ENCODE results near the gene EEF1AKMT1.

DNA sequence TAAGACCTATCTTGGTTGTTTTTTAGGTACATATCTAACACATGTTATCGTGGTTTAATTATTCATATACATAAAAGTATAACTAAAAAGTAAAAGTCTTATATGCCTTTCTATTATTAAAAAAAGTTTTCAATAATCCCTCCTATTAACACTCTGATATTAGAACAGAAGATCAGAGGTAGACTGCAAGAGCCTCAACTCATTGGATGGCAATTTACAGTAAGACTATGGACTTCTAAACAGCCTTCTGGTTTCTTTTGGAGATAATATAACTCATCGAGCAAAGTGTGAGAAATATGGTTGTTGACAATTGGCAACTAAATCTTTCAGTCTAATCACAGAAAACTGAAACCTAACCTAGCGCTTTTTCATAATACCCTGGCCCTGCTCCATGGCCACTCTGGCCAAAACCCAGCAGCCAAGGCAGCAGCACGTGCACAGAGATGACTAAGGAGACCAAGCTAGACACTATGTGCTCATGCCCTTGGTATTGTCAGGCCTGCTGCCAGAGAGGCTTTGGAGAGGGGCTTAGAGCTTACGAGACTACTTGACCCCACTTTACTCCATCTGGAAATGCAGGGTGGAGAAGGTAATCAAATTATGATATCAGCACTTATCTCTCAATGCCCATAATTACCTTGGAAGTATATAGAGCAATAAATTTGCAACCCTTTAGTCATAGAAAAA is 40.6 kb upstream of the EEF1AKMT1 start:
- TF ChIP-seq, protein P1, sequence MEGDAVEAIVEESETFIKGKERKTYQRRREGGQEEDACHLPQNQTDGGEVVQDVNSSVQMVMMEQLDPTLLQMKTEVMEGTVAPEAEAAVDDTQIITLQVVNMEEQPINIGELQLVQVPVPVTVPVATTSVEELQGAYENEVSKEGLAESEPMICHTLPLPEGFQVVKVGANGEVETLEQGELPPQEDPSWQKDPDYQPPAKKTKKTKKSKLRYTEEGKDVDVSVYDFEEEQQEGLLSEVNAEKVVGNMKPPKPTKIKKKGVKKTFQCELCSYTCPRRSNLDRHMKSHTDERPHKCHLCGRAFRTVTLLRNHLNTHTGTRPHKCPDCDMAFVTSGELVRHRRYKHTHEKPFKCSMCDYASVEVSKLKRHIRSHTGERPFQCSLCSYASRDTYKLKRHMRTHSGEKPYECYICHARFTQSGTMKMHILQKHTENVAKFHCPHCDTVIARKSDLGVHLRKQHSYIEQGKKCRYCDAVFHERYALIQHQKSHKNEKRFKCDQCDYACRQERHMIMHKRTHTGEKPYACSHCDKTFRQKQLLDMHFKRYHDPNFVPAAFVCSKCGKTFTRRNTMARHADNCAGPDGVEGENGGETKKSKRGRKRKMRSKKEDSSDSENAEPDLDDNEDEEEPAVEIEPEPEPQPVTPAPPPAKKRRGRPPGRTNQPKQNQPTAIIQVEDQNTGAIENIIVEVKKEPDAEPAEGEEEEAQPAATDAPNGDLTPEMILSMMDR (conservative IDR thresholded peaks at IDR 0.05; ENCODE audit: low read depth in 2 of 2): no peak
- TF ChIP-seq EZH2 (IDR thresholded peaks at IDR 0.05; ENCODE audit: low read depth, unreplicated experiment): no peak
- no peak for TF ChIP-seq CREB1 (CRISPR knock-in tag; IDR thresholded peaks at IDR 0.05; ENCODE audit: low read depth)
- no peak for TF ChIP-seq POLR2AphosphoS5 (IDR thresholded peaks at IDR 0.05; ENCODE audit: low read depth)
- no peak for TF ChIP-seq JUNB (IDR thresholded peaks at IDR 0.05; ENCODE audit: unreplicated experiment)
- TF ChIP-seq, protein P2, sequence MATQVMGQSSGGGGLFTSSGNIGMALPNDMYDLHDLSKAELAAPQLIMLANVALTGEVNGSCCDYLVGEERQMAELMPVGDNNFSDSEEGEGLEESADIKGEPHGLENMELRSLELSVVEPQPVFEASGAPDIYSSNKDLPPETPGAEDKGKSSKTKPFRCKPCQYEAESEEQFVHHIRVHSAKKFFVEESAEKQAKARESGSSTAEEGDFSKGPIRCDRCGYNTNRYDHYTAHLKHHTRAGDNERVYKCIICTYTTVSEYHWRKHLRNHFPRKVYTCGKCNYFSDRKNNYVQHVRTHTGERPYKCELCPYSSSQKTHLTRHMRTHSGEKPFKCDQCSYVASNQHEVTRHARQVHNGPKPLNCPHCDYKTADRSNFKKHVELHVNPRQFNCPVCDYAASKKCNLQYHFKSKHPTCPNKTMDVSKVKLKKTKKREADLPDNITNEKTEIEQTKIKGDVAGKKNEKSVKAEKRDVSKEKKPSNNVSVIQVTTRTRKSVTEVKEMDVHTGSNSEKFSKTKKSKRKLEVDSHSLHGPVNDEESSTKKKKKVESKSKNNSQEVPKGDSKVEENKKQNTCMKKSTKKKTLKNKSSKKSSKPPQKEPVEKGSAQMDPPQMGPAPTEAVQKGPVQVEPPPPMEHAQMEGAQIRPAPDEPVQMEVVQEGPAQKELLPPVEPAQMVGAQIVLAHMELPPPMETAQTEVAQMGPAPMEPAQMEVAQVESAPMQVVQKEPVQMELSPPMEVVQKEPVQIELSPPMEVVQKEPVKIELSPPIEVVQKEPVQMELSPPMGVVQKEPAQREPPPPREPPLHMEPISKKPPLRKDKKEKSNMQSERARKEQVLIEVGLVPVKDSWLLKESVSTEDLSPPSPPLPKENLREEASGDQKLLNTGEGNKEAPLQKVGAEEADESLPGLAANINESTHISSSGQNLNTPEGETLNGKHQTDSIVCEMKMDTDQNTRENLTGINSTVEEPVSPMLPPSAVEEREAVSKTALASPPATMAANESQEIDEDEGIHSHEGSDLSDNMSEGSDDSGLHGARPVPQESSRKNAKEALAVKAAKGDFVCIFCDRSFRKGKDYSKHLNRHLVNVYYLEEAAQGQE (IDR thresholded peaks at IDR 0.05; ENCODE audit: unreplicated experiment): no peak
- TF ChIP-seq NANOG (IDR thresholded peaks at IDR 0.05; ENCODE audit: borderline replicate concordance): no peak
- TF ChIP-seq EZH2phosphoT487 (IDR thresholded peaks at IDR 0.05; ENCODE audit: unreplicated experiment): no peak
- no peak for TF ChIP-seq ZNF114 (CRISPR knock-in tag; IDR thresholded peaks at IDR 0.05)

All from GM23338 (cell line).